NCI-H2196 (cell line): ENCODE results near the gene OR5AU1.

Experiments
- DNase-seq: peaks from one replicate; lab custom pipeline; 2025; ENCODE audit not compliant: unreplicated experiment; lab: John Stamatoyannopoulos, UW

Gene OR5AU1

GRCh38 chr14:21107283-21107800 lies 48.5 kb downstream of the OR5AU1 start:
- peak; percentile 71 for DNase-seq

GRCh38 chr14:21106498-21107282 lies 49.2 kb downstream of the OR5AU1 start:
- DNase-seq = peak; percentile 82

- no peak for DNase-seq
These were observed 49.7 kb downstream of the OR5AU1 start for GRCh38 chr14:21106176-21106497.

- no peak for DNase-seq
These were observed 50.8 kb downstream of the OR5AU1 start for GRCh38 chr14:21105095-21105494.
